ENCODE results near the gene AGFG2. TPM values are rescaled to one million over a fixed set of nuclear protein-coding genes. Genes with fewer than 3 reads are reported as not detected.

AGFG2 gene
- total RNA-seq, 1 experiment from 2014 or later = 15.3 TPM

DNA sequence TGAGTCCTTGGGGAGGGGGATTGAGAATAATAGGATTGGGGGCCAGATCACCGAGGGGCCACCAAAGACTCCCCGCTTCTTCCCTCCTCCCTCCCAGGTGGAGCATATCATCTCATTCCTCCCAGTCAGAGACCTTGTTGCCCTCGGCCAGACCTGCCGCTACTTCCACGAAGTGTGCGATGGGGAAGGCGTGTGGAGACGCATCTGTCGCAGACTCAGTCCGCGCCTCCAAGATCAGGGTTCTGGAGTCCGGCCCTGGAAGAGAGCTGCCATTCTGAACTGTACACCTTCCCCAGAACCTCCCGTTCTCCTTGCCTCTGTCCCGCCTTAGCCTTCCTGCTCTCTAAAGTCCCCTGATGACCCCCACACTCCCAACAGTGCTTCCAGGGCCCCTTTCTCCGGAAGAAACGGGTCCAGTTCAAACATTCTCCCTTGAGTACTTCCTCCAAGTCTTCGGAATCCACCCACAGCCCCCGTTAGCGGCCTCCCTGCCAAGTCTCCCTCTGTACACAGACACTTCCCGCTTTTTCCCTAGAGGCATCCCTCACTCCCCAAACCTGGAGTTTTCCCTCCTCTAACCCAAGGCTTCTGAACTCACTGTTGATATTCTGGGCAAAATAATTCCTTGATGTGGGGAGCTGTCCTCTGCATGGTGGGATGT, 51.2 kb downstream of the AGFG2 start:
- H3K9me3 ChIP-seq (ENCODE audit: low read depth, low read length, poor library complexity, severe bottlenecking) = no peaks in the 10 kb centered on the region
- TF ChIP-seq, protein P1, sequence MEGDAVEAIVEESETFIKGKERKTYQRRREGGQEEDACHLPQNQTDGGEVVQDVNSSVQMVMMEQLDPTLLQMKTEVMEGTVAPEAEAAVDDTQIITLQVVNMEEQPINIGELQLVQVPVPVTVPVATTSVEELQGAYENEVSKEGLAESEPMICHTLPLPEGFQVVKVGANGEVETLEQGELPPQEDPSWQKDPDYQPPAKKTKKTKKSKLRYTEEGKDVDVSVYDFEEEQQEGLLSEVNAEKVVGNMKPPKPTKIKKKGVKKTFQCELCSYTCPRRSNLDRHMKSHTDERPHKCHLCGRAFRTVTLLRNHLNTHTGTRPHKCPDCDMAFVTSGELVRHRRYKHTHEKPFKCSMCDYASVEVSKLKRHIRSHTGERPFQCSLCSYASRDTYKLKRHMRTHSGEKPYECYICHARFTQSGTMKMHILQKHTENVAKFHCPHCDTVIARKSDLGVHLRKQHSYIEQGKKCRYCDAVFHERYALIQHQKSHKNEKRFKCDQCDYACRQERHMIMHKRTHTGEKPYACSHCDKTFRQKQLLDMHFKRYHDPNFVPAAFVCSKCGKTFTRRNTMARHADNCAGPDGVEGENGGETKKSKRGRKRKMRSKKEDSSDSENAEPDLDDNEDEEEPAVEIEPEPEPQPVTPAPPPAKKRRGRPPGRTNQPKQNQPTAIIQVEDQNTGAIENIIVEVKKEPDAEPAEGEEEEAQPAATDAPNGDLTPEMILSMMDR (conservative IDR thresholded peaks at IDR 0.05; ENCODE audit: low read depth, low read length) = no peak
- no peak for TF ChIP-seq EZH2 (IDR thresholded peaks at IDR 0.05; ENCODE audit: borderline replicate concordance, low read depth, low read length, poor library complexity, severe bottlenecking)
- CTCF ChIA-PET = no interaction called here
- intact Hi-C loops (cut with micrococcal nuclease; ENCODE audit: unreplicated experiment) = no loop called here
- H3K27ac ChIP-seq (ENCODE audit: low read depth, low read length, poor library complexity, severe bottlenecking) = no peak overlapping the region
- no peak overlapping the region for H3K4me3 ChIP-seq (ENCODE audit: low read depth, low read length, poor library complexity, severe bottlenecking)
- H3K27me3 ChIP-seq (replicated peaks; ENCODE audit: insufficient read depth, low read depth, low read length, poor library complexity) = no peaks in the 10 kb centered on the region
- H3K4me1 ChIP-seq (ENCODE audit: insufficient read depth, low read length, poor library complexity, severe bottlenecking) = peaks cover 6% of the 10 kb centered on the region
- no TSS peak for BruUV-seq (replicated peaks)
- POLR2A ChIA-PET (ENCODE audit: low non-redundant PET) = no interaction called here
- no peak for DNase-seq (ENCODE audit: low spot score)
- H3K36me3 ChIP-seq (ENCODE audit: insufficient read depth, low read length, poor library complexity, severe bottlenecking) = no peaks in the 10 kb centered on the region

DNA sequence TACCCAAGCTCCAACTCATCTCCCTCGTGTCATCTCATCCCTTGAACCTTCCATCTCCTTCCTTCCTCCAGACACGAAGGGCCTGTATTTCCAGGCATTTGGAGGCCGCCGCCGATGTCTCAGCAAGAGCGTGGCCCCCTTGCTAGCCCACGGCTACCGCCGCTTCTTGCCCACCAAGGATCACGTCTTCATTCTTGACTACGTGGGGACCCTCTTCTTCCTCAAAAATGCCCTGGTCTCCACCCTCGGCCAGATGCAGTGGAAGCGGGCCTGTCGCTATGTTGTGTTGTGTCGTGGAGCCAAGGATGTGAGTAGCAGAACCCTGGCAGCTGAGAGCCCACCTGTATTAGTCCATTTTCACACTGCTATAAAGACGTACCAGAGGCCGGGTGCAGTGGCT, 52.6 kb downstream of the AGFG2 start:
- no peak overlapping the region for H3K4me3 ChIP-seq (ENCODE audit: low read depth, low read length, poor library complexity, severe bottlenecking)
- ChIA-PET POLR2A (ENCODE audit: low non-redundant PET) (no interaction called here), CTCF (no interaction called here)
- H3K27me3 ChIP-seq (replicated peaks; ENCODE audit: insufficient read depth, low read depth, low read length, poor library complexity) = no peaks in the 10 kb centered on the region
- H3K27ac ChIP-seq (ENCODE audit: low read depth, low read length, poor library complexity, severe bottlenecking) = no peak overlapping the region
- H3K9me3 ChIP-seq (ENCODE audit: low read depth, low read length, poor library complexity, severe bottlenecking) = no peaks in the 10 kb centered on the region
- intact Hi-C loops (cut with micrococcal nuclease; ENCODE audit: unreplicated experiment) = no loop called here
- BruUV-seq (replicated peaks) = no TSS peak
- no peak for DNase-seq (ENCODE audit: low spot score)
- TF ChIP-seq, protein P1 (conservative IDR thresholded peaks at IDR 0.05; ENCODE audit: low read depth, low read length) = no peak
- no peak for TF ChIP-seq EZH2 (IDR thresholded peaks at IDR 0.05; ENCODE audit: borderline replicate concordance, low read depth, low read length, poor library complexity, severe bottlenecking)
- peaks cover 6% of the 10 kb centered on the region for H3K4me1 ChIP-seq (ENCODE audit: insufficient read depth, low read length, poor library complexity, severe bottlenecking)
- no peaks in the 10 kb centered on the region for H3K36me3 ChIP-seq (ENCODE audit: insufficient read depth, low read length, poor library complexity, severe bottlenecking)

DNA sequence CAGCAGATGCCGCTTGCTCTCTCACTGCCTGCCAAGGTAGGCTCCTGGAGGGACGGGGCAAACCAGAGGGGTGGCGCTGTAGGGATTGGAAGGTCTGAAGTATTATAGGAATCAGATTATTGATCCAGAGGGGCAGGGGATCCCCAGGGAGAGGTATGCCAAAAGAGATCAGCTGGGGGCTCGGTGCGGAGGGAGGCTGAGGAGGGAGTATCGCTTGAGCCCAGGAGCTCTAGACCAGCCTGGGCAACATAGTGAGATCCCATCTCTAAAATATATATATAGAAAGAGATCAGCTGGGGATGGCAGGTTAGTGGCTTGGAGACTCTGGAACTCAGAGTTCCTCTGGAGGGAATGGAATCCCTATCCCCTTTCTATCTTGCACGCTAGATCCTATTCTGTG, 56.2 kb downstream of the AGFG2 start:
- TF ChIP-seq EZH2 (IDR thresholded peaks at IDR 0.05; ENCODE audit: borderline replicate concordance, low read depth, low read length, poor library complexity, severe bottlenecking) = no peak
- TF ChIP-seq, protein P1 (conservative IDR thresholded peaks at IDR 0.05; ENCODE audit: low read depth, low read length) = no peak
- ChIA-PET CTCF (no interaction called here), POLR2A (ENCODE audit: low non-redundant PET) (no interaction called here)
- H3K4me1 ChIP-seq (ENCODE audit: insufficient read depth, low read length, poor library complexity, severe bottlenecking) = peaks cover 5% of the 10 kb centered on the region
- no peaks in the 10 kb centered on the region for H3K36me3 ChIP-seq (ENCODE audit: insufficient read depth, low read length, poor library complexity, severe bottlenecking)
- no peaks in the 10 kb centered on the region for H3K27me3 ChIP-seq (replicated peaks; ENCODE audit: insufficient read depth, low read depth, low read length, poor library complexity)
- H3K4me3 ChIP-seq (ENCODE audit: low read depth, low read length, poor library complexity, severe bottlenecking) = no peak overlapping the region
- H3K27ac ChIP-seq (ENCODE audit: low read depth, low read length, poor library complexity, severe bottlenecking) = no peak overlapping the region
- BruUV-seq (replicated peaks) = no TSS peak
- no peak for DNase-seq (ENCODE audit: low spot score)
- H3K9me3 ChIP-seq (ENCODE audit: low read depth, low read length, poor library complexity, severe bottlenecking) = no peaks in the 10 kb centered on the region
- intact Hi-C loops (cut with micrococcal nuclease; ENCODE audit: unreplicated experiment) = no loop called here

All from A673 (cell line).